NT2/D1 (cell line): ENCODE results near the gene GSS.

Experiments
- DNase-seq: peaks from one replicate; pipeline ENCODE4 v3.0.0-alpha.2; 2011; ENCODE audit warnings: low read depth, low spot score
- H3K27me3 ChIP-seq: 2 replicates; pipeline ENCODE4 v1.6.0; 2011; ENCODE audit warnings: mild to moderate bottlenecking; ENCODE audit not compliant: insufficient read length, insufficient read depth
- H3K36me3 ChIP-seq: 2 replicates; pipeline ENCODE4 v1.6.1; 2011; ENCODE audit warnings: mild to moderate bottlenecking, low read length, mixed read lengths; ENCODE audit not compliant: insufficient read depth, insufficient read length
- H3K4me1 ChIP-seq: 2 replicates; pipeline ENCODE4 v1.5.1; 2011; ENCODE audit not compliant: insufficient read depth, insufficient read length
- H3K4me3 ChIP-seq: 2 replicates; pipeline ENCODE4 v1.5.1; 2011; ENCODE audit warnings: low read depth; ENCODE audit not compliant: insufficient read length
- H3K9ac ChIP-seq: 2 replicates; pipeline ENCODE4 v1.6.0; 2011; ENCODE audit warnings: low read depth; ENCODE audit not compliant: insufficient read length
- H3K9me3 ChIP-seq: 2 replicates; pipeline ENCODE4 v1.5.1; 2011; ENCODE audit warnings: mild to moderate bottlenecking, low read length; ENCODE audit not compliant: insufficient read depth
- SUZ12 ChIP-seq: IDR thresholded peaks from 2 replicates; pipeline ENCODE4 v1.6.1; 2011; ENCODE audit not compliant: insufficient read length, insufficient read depth; ENCODE audit errors: extremely low read depth
- YY1 ChIP-seq: IDR thresholded peaks from 2 replicates; pipeline ENCODE4 v1.6.1; 2011; ENCODE audit not compliant: insufficient read length, insufficient read depth
- ZNF274 ChIP-seq: IDR thresholded peaks from 2 replicates; pipeline ENCODE4 v1.6.1; 2011; ENCODE audit warnings: mild to moderate bottlenecking, low read depth, low read length

Gene GSS

DNA sequence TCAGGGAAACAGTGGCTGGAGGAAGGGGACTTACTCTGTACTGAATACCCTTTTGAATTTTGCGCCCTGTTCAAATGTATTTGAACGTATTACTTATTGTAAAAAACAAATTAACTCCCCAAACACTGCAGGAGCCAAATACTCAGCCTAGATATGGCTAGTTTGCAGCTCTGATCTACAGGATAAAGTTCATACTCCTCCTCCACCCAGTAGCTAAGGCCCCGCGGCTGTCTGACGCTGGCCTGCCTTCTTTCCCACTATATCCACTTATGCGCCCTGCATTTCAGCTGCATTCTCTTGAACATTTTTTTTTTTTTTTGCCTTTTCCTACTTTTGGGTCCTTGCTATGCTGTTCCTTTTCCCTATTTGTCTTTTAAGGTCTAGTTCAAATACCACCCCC is 6.5 kb downstream of the GSS start:
- no peak for DNase-seq
- Histone ChIP-seq H3K4me3 (no peak overlapping the region), H3K9me3 (no peaks in the 10 kb centered on the region), H3K27me3 (no peaks in the 10 kb centered on the region), H3K36me3 (peaks cover 35% of the 10 kb centered on the region), H3K9ac (no peak overlapping the region), H3K4me1 (peaks cover 2% of the 10 kb centered on the region)
- TF ChIP-seq SUZ12: no peak
- no peak for TF ChIP-seq YY1
- no peak for TF ChIP-seq ZNF274

DNA sequence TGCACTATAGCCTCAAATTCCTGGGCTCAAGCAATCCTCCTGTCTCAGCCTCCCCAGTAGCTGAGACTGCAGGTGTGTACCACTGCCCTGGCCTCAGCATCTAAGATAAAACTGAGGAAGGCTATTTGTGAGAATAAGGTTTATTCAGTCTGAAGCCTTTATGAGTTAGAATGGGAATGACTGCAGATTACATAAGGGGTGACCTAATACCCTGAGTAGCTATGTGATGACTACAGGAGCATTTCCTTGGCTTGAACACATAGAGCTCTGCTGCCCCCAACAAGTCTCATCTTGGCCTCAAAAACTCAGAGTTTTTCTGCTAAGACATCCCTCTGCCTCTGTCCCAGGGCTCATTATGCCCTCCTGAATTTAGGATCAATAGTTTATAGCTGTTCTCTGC is 7.6 kb downstream of the GSS start:
- Histone ChIP-seq H3K4me3 (no peak overlapping the region), H3K27me3 (no peaks in the 10 kb centered on the region), H3K36me3 (peaks cover 41% of the 10 kb centered on the region), H3K4me1 (peaks cover 2% of the 10 kb centered on the region), H3K9me3 (no peaks in the 10 kb centered on the region), H3K9ac (no peak overlapping the region)
- DNase-seq: no peak
- TF ChIP-seq ZNF274 (no peak), YY1 (no peak), SUZ12 (no peak)

DNA sequence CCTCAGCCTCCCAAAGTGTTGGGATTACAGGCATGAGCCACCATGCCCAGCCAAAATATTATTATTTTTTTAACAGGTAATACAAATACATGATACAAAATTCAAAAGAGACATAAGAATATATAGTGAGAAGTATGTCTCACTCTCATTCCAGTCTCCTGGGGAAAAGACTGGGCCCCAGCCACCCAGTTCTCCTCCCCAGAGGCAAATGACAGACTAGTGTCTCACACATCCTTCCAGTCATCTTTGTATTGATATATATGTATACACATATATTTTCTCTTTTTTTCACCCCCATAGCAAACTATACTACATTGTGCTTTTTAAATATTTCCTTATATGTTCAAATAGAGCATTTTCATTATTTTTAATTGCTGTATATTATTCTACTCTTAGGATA is 8.3 kb downstream of the GSS start:
- peaks cover 48% of the 10 kb centered on the region for H3K36me3 ChIP-seq
- no peak overlapping the region for H3K4me3 ChIP-seq

DNA sequence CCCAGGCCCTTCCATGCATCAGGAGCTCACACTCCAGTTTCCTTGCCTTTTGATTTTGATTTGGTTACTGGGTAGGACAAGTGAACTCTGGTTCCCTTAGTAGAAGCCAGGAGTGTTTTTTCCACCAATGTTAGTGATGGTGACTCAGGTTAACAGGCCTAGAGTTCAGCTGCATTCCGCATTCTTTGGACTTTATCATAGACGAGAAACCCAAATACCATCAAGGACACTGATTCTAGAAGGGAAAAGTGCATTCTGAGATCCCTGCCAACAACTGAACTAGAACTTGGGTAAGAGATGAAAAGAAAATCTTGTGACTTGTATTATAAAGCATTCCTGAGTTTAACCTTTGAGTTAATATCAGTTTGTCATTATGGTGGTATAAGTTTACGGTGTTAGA is 8.9 kb downstream of the GSS start:
- no peak for DNase-seq
- Histone ChIP-seq H3K9ac (no peak overlapping the region), H3K27me3 (no peaks in the 10 kb centered on the region), H3K4me1 (peaks cover under 1% of the 10 kb centered on the region), H3K36me3 (peaks cover 53% of the 10 kb centered on the region), H3K4me3 (no peak overlapping the region), H3K9me3 (no peaks in the 10 kb centered on the region)
- no peak for TF ChIP-seq SUZ12
- TF ChIP-seq ZNF274: no peak
- TF ChIP-seq YY1: no peak

More for the DNA sequence above, 8.3 kb downstream of the GSS start:
- Histone ChIP-seq H3K9me3 (no peaks in the 10 kb centered on the region), H3K27me3 (no peaks in the 10 kb centered on the region), H3K4me1 (peaks cover 2% of the 10 kb centered on the region), H3K9ac (no peak overlapping the region)
- no peak for DNase-seq
- TF ChIP-seq ZNF274: no peak
- no peak for TF ChIP-seq SUZ12
- no peak for TF ChIP-seq YY1

DNA sequence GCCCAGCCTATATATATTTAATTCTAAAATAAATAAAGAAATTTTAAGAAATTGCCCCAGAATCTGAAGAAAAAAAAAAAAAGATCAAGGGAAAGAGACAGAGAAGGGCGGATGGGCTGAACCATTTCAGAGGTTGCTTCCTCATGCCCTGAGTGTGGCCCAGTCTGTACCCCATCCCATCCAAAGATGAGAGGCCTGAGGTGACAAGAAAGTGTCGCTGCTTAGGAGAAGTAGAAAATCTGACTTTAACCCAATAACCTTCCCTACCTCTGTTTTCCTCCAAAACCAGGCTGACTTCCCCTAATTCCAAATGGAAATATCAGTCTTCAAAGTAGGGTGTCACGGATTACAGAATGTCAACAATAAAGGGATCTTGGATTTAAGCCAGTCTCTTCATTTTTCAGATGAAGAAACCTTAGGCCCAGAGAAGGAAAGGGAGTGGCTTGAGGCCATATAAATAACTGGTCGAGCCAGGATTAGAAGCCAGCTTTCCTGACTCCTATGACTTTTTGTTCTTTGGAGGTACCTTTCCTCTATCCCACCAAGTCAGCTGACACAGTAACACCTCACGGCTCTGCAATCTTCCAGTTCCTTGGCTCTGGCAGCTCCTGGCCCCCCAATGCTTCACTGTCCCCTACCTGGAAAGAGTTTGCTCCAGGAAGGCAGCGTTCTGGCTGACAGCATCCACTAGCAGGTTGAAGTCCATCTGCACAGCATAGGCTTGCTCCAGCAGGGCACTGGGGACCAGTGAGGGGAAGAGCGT is 10.1 kb downstream of the GSS start:
- Histone ChIP-seq H3K9ac (no peak overlapping the region), H3K9me3 (no peaks in the 10 kb centered on the region), H3K27me3 (no peaks in the 10 kb centered on the region), H3K36me3 (peaks cover 60% of the 10 kb centered on the region), H3K4me1 (no peaks in the 10 kb centered on the region), H3K4me3 (no peak overlapping the region)
- DNase-seq: no peak
- TF ChIP-seq YY1 (no peak), SUZ12 (no peak)

DNA sequence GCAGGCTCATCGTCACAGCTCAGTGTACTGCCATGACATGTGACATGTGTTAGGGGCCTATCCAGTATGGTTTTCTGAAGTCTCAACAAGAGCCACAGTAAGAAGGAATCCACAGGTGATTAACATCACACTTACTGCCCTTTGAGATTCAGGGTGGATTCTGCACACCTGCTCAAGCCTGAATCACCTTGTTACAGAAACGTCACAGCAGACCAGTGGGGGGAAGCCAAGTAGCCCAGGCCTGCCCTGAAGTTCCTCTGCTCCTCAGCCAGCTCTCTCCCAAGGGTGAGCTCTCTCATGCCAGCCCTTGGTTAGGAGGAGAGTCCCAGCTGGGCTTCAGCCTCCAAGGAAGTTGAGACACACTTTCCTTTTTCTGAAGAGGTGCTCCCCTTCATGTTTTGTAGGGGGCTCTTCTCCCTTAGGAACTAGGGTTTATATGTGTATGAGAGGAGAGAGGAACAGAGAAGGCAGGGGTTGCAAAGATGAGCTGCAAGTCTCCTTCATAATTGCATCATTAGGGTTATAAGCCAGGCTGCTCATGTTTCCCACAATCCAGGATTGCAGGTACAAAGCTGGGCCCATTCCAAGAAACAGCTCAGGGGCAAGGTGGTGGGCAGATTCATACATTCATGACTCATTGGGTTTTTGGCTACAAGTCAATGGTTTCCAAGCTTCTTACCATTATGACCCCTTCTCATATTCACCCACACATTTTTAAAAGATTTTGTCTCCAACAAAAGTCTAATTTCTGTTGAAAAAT is 11.6 kb downstream of the GSS start:
- TF ChIP-seq SUZ12: no peak
- TF ChIP-seq ZNF274: no peak
- no peak for TF ChIP-seq YY1
- no peak for DNase-seq
- Histone ChIP-seq H3K4me1 (no peaks in the 10 kb centered on the region), H3K9me3 (no peaks in the 10 kb centered on the region), H3K9ac (no peak overlapping the region), H3K4me3 (no peak overlapping the region), H3K27me3 (no peaks in the 10 kb centered on the region), H3K36me3 (peaks cover 61% of the 10 kb centered on the region)

DNA sequence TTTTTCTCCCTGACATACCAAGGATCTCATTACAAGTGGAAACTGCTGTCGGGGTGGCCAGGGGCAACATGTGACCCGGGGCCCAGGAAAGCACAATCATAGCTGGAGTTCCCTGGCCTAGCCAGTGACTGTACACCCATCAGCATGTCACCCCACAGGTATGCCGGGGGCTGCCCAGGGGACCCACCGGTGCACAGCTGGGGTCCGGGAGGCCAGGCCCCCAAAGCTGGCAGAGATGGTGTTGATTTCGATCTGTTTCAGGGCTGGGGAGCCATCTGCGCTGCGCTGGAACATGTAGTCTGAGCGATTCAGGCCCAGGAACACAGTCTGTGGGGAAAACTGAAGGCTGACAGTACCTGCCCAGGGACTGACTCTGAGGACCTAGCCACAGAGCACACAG is 13.3 kb downstream of the GSS start:
- no peak overlapping the region for H3K4me3 ChIP-seq
- H3K27me3 ChIP-seq: no peaks in the 10 kb centered on the region
- no peaks in the 10 kb centered on the region for H3K4me1 ChIP-seq
- no peaks in the 10 kb centered on the region for H3K9me3 ChIP-seq
- H3K36me3 ChIP-seq: peaks cover 72% of the 10 kb centered on the region
- TF ChIP-seq ZNF274 (no peak), SUZ12 (no peak), YY1 (no peak)
- H3K9ac ChIP-seq: no peak overlapping the region
- no peak for DNase-seq
